NCI-H2107 treated with DMSO at 0.1 percent for 48 hours (cell line): Measurements from ENCODE around the gene RAX2.
"Not testable (repeated sequence)": the region's sequence is repeated elsewhere in the genome, so short reads cannot be mapped to it uniquely, and the experiment has no call there.

ENCODE experiments used
- DNase-seq: peaks from one replicate; lab custom pipeline; 2025; ENCODE audit not compliant: unreplicated experiment; lab: John Stamatoyannopoulos, UW

The RAX2 gene

GRCh38 chr19:3771906-3772455 lies at the start of gene RAX2:
RAX2 (minus strand) TSS chr19:3772228; CDS start chr19:3771742, 486 bp downstream.
- DNase-seq: no peak

GRCh38 chr19:3821156-3821555 lies 49.1 kb upstream of the RAX2 start:
- no peak for DNase-seq

GRCh38 chr19:3819989-3820388 lies 48.0 kb upstream of the RAX2 start:
- DNase-seq: no peak

- no peak for DNase-seq
Observed at GRCh38 chr19:3818918-3819317, 46.9 kb upstream of the RAX2 start.

GRCh38 chr19:3818466-3818865 lies 46.4 kb upstream of the RAX2 start:
- no peak for DNase-seq

GRCh38 chr19:3817761-3818160 lies 45.7 kb upstream of the RAX2 start:
- DNase-seq: no peak

- DNase-seq: no peak
Observed at GRCh38 chr19:3816566-3817218, 44.7 kb upstream of the RAX2 start.

- DNase-seq: not testable (repeated sequence)
Observed at GRCh38 chr19:3816148-3816547, 44.1 kb upstream of the RAX2 start.

GRCh38 chr19:3814648-3815047 lies 42.6 kb upstream of the RAX2 start:
- no peak for DNase-seq

- no peak for DNase-seq
Observed at GRCh38 chr19:3813473-3814392, 41.7 kb upstream of the RAX2 start.

- no peak for DNase-seq
Observed at GRCh38 chr19:3810708-3811355, 38.8 kb upstream of the RAX2 start.

GRCh38 chr19:3809881-3810707 lies 38.1 kb upstream of the RAX2 start:
- no peak for DNase-seq

GRCh38 chr19:3808420-3809143 lies 36.6 kb upstream of the RAX2 start:
- no peak for DNase-seq

GRCh38 chr19:3807574-3808354 lies 35.7 kb upstream of the RAX2 start:
- DNase-seq: no peak

- no peak for DNase-seq
Observed at GRCh38 chr19:3807131-3807480, 35.1 kb upstream of the RAX2 start.

- DNase-seq: no peak
Observed at GRCh38 chr19:3805859-3806258, 33.8 kb upstream of the RAX2 start.

- DNase-seq: no peak
Observed at GRCh38 chr19:3804429-3804828, 32.4 kb upstream of the RAX2 start.

GRCh38 chr19:3803986-3804385 lies 32.0 kb upstream of the RAX2 start:
- DNase-seq: no peak
